GM21423 (cell line): ENCODE data around the gene RHOBTB1.
"Not testable (repeated sequence)": the region's sequence is repeated elsewhere in the genome, so short reads cannot be mapped to it uniquely, and the experiment has no call there.

Experiments used
- ATAC-seq: cut with Tn5 transposase; IDR thresholded peaks from one replicate; pipeline ENCODE4 v1.9.1; 2021; ENCODE audit warnings: mild to moderate bottlenecking, moderate library complexity; ENCODE audit not compliant: unreplicated experiment

The RHOBTB1 gene

DNA sequence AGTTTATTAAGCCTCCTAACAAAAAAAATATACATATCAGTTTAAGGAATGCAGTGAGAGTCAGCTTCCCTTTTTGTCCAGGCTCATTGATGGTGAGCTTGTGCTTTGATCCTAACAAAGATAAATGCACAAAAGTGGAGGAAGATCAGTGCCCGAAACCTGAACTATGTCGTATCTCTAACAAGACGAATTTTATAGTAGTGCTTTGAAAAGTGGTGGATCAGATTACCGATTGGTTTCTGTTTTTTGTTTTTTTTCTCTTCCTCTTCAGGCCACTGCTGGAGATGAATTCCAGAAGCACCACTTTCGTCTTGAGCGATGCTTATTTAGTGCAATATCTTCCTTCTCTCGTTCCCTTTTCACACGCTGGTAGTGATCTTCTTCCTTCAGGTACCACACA, 72.8 kb downstream of the RHOBTB1 start:
- ATAC-seq: no peak

DNA sequence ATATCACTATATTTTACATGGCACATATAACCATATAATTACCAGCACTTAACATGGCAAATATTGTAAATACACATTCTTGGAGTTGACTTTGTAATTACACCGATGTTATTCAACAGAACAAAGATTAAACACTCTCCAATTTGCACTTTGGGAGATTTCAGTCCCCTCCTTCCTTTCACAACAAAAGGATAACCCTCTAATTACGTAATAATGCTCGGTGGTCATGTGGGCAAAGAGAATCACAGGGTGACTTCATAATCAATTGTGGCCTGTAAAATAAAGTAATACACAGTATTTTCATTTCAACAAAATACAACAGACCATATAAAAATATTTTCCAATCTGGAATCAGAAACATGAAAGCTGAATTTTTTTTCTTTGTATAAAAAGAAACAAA, 73.2 kb downstream of the RHOBTB1 start:
- ATAC-seq: no peak

GRCh38 chr10:60870416-60870728, 73.6 kb downstream of the RHOBTB1 start:
- no peak for ATAC-seq

- ATAC-seq: no peak
Observed at GRCh38 chr10:60869652-60870415, 74.2 kb downstream of the RHOBTB1 start.

DNA sequence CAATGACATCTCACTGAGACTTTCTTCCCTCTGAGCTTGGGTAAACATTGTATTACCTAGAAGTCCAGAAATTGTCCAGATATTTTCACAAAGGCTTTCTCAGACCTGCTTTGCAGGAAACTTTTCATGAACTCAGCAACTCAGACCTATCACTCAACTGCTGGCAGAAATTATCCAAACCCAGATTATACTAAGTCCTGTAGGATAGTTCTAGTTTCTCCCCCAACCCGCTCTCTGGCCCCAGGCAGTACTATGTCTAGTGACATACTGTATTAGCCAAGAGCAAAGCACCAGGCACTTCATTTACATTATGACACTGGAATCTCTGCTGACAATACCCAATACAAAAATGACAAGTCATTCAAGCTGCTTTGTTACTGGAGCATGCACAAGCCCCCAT, 75.0 kb downstream of the RHOBTB1 start:
- no peak for ATAC-seq

DNA sequence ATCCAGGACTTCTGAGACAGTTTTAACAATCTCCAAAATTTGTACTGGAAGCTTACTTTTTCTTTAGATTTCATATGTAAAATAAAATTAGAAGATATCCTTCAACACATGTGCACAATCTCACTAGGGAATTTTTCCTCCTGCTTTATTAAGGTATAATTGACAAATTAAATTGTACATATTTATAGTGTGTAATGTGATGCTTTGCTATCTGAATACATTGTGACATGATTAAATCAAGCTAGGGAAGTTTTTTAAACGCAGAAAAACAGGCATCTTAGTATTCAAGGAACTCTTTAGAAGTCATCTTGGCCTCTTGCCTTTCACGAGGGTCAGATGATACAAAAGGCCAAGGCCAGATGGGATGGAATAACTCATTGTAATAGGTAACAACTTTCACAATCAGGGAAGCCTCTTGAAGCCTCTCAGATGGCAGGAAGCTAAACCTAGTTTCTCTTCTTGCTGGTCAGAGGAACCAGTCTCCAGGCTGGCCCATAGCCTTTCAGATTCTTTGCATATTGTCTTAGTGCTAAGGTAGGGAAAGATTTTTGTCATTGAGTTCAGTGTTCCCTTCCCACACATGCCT, 78.7 kb downstream of the RHOBTB1 start:
- ATAC-seq: no peak

DNA sequence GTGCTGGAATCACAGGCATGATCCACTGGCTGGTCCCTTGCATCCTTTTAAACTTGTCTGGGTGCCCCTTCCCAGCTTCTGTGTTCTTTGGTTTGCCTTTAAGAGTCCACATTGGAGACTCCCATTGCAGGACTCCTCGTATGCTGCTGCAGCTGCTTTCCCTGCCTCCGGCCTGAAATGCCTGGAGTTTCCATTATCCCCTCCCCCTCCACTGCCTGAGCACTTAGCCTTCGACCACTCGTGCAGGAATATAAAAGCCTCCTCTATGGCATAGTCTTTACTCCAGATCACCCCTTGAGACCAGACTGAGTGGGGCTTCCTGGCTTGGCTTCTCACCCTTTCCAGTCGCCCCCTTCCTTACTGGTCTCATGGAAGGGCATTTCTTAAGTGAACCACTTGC, 80.2 kb downstream of the RHOBTB1 start:
- ATAC-seq: no peak

- no peak for ATAC-seq
Observed at GRCh38 chr10:60862517-60862916, 81.5 kb downstream of the RHOBTB1 start.

DNA sequence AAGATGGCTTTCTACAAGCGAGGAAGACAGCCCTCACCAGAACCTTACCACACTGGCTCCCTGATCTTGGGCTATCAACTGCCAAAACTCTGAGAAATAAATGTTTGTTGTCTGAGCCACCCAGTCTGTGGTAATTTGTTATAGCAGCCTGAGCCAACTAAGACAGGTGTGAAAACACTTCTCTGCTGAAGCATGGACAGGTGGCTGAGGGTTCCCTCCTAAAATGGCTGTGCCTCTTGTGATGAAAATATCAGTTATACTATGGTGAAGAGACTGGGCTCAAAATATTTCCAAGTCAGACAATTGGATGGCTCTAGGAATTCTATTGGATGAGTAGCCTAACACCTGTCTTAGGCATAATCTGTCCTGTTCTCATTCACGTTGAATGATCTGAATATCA, 87.6 kb downstream of the RHOBTB1 start:
- ATAC-seq: no peak

GRCh38 chr10:60853637-60854036, 90.3 kb downstream of the RHOBTB1 start:
- no peak for ATAC-seq

DNA sequence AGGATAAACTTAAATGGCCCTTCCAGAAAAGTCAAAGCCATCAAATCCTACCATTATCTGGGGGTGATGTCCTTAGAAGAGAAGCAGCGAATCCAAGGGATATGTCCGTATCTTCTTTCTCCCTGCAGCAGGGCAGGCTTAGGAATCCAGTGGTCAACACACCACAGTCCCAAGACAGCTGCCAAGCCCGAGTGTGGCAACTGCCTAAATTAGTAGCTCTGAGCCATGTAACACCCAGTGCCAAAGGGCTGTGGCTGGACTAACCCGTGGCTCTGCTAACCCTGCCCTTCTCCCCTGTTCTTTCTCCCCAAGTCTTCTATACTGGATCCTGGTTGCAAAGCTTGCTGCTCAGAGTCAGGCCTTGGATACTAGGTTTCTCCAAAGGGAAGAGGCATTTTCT, 90.9 kb downstream of the RHOBTB1 start:
- ATAC-seq: no peak

- no peak for ATAC-seq
Observed at GRCh38 chr10:60849740-60850139, 94.2 kb downstream of the RHOBTB1 start.

DNA sequence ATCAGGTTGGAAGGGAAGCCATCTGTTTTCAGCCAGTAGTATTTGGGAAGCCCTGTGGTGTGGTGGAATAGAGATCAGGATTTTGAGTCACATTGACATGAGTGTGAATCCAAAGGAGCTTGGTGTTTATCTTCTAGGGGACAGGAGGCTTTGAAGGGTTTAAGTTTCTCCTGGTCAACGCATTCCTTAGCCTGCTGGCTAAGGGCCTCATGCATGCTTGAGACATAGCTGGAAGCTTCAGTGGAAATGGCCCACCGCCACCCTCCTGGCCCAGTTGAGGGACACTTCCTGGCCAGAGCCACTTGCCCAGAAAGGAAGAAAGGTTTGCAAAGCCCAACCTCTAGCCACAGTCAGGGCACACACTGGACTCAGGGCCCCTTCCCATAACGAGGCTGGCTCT, 94.8 kb downstream of the RHOBTB1 start:
- no peak for ATAC-seq

GRCh38 chr10:60848680-60849079, 95.3 kb downstream of the RHOBTB1 start:
- ATAC-seq: no peak

DNA sequence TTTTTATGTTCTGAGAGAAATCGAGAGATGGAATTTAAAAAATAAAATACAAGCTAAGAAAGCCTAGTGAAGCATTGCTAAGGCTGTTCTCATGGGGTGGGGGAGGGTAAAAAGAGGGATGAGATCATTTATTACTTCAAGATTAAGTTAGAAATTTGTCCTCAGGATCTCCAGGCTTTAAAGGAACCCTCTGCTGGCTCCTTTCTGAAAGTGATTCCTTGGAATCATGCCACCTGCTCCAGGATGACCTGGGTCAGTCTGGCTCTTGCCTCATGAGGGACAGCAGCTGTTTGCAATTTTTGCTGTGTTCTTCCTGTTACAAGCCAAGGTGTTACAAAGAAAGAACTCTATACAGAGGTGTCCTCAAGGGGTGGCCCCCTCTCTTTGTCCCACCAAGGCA, 95.9 kb downstream of the RHOBTB1 start:
- ATAC-seq: no peak

GRCh38 chr10:60846173-60846572, 97.8 kb downstream of the RHOBTB1 start:
- no peak for ATAC-seq

DNA sequence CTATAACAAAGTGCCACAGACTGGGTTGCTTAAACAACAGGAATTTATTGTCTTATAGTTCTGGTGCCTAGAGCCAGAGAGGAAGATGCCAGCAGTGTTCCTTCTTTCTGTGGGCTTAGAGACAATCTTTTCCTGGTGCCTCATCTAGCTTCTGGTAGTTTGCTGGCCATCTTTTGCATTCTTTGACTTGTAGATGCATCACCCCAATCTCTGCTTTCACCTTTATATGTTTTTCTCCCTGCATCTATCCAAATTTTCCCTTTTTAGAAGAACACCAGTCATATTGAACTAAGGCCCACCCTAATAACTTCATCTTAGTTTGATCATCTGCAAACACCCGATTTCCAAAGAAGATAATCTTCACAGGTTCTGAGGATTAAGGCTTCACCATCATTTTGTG, 98.9 kb downstream of the RHOBTB1 start:
- ATAC-seq: no peak

DNA sequence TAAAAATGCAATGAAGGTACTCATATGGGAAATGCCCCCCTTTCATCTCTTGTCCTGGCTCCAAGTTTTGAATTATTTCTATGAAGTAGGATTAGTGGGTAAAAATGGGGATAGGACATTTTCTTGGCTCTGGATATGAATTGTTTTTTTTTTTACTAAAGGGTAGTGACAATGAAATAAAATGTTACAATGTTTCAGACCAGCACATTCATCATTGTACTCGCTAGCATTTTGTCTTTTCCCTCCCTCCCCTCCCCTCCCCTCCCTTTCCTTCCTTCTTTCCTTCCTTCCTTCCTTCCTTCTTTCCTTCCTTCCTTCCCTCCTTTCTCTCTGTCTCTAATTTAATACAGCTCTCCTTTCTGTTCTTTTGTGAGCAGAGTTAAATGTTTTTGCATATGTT, 101.3 kb downstream of the RHOBTB1 start:
- ATAC-seq: no peak

GRCh38 chr10:60841227-60841626, 102.8 kb downstream of the RHOBTB1 start:
- ATAC-seq: not testable (repeated sequence)

- no peak for ATAC-seq
Observed at GRCh38 chr10:60835049-60835448, 108.9 kb downstream of the RHOBTB1 start.

GRCh38 chr10:60834401-60834800, 109.6 kb downstream of the RHOBTB1 start:
- no peak for ATAC-seq

- ATAC-seq: not testable (repeated sequence)
Observed at GRCh38 chr10:60832136-60832535, 111.8 kb downstream of the RHOBTB1 start.

DNA sequence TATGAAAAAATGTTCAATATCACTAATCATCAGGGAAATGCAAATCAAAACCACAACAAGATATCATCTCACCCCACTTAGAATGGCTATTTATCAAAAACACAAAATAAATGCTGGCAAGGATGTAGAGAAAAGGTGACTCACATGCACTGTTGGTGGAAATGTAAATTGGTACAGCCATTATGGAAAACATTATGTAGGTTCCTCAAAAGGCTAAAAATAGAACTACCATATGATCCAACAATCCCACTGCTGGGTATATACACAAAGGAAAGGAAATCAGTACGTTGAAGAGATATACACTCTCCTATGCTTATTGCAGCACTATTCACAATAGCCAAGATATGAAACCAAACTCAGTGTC, 115.5 kb downstream of the RHOBTB1 start:
- no peak for ATAC-seq
